Amygdala (tissue), 56 donors: ENCODE data around the gene MAP3K13.
A peak's percentile ranks its signal among the peaks of the same experiment; 100 is the strongest.
"Not testable (repeated sequence)": the region's sequence is repeated elsewhere in the genome, so short reads cannot be mapped to it uniquely, and the experiment has no call there.

ENCODE experiments used
- DNase-seq, 56 donors: peaks; one replicate each; lab custom pipeline; 2025; lab: John Stamatoyannopoulos, UW

Gene MAP3K13

GRCh38 chr3:185439745-185440466 lies 77.0 kb downstream of the MAP3K13 start:
- DNase-seq = peak in 9 of 56 donors; percentile 0 to 38 (median 11)

DNA sequence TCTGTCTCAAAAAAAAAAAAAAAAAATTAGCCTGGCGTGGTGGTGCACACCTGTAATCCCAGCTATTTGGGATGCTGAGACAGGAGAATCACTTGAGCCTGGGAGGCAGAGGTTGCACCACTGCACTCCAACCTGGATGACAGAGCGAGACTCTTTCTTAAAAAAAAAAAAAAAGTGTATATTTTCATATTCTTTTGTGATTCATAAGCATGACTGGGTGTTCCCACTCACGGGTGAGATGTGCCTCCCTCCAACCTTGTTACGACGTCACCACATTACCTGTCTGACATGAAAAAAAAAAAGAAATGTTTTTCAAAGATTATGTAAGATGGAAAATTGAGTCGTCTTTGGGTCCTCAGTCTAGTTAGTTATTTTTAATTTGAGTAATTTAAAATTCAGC lies 79.1 kb downstream of the MAP3K13 start:
- no peak for DNase-seq

GRCh38 chr3:185444329-185444728 lies 81.4 kb downstream of the MAP3K13 start:
- no peak for DNase-seq

- no peak for DNase-seq
These were observed 85.2 kb downstream of the MAP3K13 start for GRCh38 chr3:185448107-185448506.

- DNase-seq = not testable (repeated sequence)
These were observed 88.5 kb downstream of the MAP3K13 start for GRCh38 chr3:185451432-185451831.

- DNase-seq = no peak
These were observed 94.4 kb downstream of the MAP3K13 start for GRCh38 chr3:185457376-185457775.

- no peak for DNase-seq
These were observed 97.4 kb downstream of the MAP3K13 start for GRCh38 chr3:185460309-185460708.

DNA sequence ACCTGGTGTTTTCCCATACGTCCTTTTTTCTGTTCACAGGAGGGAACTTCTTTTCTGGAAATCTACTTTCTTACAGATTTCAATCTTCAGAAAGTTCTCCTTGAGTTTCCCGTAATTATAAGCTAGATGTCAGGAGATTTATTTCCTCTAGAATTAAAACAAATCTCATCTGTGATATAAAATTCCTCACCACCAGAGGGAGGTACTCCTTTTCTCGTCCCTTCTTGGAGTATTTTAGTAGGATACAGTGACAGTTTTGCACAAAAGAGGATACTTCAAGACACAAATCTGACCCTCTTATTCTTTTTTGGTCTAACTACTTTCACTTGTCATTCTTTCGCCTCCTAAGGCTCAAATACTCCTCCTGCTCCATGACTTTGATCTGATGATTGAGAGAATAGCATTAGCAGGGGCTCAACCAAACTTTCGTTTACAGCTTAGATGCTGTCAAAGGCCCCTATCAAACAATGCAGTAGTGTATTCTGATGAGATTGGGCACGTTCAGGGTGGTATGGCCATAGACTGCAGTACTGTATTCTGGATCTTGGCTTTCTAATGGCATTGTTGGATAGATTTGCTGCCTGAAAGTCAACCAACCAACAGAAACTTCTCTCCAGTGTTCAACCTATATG lies 97.9 kb downstream of the MAP3K13 start:
- DNase-seq = no peak

- no peak for DNase-seq
These were observed 102.5 kb downstream of the MAP3K13 start for GRCh38 chr3:185465471-185465870.

GRCh38 chr3:185466123-185466522 lies 103.2 kb downstream of the MAP3K13 start:
- DNase-seq = not testable (repeated sequence)

DNA sequence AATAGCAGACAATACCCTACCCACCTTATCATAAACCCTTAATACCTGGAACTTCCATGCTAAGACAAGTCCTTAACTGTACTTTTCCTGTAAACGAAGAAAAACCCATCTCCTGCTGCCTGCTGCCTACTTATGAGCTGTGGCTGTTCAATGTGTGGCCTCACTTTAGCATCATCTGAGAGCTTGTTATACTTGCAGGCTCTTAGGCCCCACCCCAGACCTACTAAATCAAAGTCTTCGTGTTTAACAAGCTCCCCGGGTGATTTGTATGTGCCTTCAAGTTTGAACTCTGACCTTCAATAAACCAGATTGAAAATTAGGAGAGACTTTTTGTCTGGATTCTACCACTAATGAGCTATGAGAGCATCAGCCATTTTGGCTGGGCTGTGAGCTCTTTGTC lies 106.6 kb downstream of the MAP3K13 start:
- DNase-seq = no peak

- DNase-seq = no peak
These were observed 107.4 kb downstream of the MAP3K13 start for GRCh38 chr3:185470323-185470722.

DNA sequence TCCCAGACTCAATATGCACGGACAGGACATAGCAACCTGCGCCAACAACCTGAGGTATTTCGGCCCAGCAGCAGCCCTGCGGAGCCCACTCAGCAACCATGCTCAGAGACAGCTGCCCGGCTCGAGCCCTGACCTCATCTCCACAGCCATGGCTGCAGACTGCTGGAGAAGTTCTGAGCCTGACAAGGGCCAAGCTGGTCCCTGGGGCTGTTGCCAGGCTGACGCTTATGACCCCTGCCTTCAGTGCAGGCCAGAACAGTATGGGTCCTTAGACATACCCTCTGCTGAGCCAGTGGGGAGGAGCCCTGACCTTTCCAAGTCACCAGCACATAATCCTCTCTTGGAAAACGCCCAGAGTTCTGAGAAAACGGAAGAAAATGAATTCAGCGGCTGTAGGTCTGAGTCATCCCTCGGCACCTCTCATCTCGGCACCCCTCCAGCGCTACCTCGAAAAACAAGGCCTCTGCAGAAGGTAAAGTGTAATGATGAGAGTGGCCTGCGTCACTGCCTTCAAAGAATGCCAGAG lies 110.4 kb downstream of the MAP3K13 start:
- DNase-seq = no peak

DNA sequence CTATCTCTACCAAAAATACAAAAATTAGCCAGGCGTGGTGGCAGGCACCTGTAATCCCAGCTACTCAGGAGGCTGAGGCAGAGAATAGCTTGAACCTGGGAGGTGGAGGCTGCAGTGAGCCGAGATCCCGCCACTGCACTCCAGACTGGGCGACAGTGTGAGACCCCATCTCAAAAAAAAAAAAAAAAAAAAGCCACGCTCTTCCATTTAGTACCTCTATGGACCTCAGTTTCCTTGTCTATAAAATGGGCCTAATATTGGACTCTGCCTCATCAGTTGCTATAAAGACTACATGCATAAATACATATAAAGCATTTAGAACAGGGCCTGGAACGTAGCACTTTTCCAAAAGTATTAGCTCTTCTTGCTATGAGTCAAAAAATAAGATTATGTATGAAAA lies 112.0 kb downstream of the MAP3K13 start:
- DNase-seq = not testable (repeated sequence)

DNA sequence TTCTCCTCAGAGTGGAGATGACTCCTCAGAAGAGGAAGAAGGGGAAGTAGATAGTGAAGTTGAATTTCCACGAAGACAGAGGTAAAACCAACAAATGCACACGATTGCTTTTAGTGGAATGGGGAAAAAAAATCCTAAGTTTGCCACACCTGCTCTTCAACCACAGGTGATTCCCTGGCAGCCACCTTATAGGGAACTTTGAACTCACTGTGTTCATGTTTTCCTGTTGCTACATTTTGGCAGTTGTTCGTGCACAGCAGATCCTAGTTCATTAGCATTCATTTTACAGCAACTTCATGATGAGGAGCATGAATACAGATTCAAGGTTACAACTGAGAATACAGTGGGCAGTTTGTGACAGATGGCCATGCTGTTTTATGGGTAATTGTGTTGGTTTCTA lies 114.4 kb downstream of the MAP3K13 start:
- no peak for DNase-seq

DNA sequence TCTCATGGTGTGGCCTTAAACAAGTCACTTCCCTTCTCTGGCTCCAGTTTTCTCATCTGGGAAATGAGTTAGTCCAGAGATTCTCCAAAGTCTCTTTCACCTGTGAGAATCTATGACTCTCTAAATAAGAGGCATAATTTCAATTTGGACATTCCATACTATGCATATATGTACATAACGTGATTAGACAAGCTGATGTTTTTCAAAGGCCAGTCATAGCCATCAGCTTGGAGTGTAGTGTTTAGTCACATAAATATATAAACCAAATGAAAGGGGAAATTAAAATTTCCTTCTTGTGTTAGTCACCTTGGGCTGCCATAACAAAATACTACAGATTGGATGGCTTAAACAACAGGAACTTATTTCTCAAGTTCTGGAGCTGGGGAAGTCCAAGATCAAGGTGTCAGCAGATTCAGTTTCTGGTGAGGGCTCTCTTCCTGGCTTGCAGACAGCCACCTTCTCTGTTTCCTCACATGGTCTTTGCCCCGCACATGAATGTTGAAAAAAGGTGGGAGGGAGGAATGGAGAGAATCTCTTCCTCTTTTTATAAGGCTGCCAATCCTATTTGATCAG lies 116.5 kb downstream of the MAP3K13 start:
- no peak for DNase-seq

DNA sequence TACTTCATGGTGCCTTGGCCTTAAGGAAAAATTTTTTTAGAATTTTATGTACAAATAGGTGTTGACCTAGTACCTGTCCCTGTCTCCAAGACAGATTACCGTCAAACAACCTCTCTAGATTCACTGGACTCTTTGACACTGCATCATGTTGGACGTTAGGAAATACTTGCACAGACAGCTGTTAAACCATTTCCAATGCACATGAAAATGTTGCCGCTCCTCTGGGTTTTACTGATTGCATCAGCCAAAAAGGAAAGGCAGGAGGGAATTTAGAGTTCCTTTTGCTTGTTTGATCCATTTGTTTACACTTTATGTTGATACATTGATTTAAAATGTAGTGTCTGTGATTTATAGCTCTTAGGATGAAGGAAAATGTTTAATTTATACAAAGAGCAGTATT lies 121.4 kb downstream of the MAP3K13 start:
- DNase-seq = no peak

- no peak for DNase-seq
These were observed 123.5 kb downstream of the MAP3K13 start for GRCh38 chr3:185486394-185486793.

DNA sequence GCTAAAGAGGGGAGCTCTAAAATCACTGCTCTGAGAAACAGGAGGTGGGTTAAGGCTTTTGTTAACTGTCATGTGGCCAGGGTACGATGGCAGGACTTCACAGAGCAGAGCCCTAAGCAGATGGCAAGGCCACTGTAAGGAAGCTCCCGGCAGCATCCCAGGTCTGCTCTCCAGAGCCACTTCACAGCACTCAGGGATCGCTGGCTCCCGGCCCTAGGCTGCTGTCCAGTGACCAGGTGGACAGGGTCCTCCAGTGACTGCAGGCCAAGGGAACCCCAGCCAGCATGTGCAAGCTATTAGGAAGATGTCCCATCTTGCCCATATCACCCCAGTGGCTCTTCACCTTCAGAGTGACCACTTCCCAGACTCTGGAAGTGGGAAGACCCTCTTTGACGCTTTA lies 125.5 kb downstream of the MAP3K13 start:
- DNase-seq = no peak

GRCh38 chr3:185489462-185489861 lies 126.5 kb downstream of the MAP3K13 start:
- DNase-seq = no peak

GRCh38 chr3:185490241-185490640 lies 127.3 kb downstream of the MAP3K13 start:
- no peak for DNase-seq
